CD4-positive, alpha-beta T cell treated with Interleukin-21 for 1 hour (primary cell): ENCODE measurements around the gene C5orf24.
A peak's percentile ranks its signal among the peaks of the same experiment; 100 is the strongest.
"Not testable (repeated sequence)": the region's sequence is repeated elsewhere in the genome, so short reads cannot be mapped to it uniquely, and the experiment has no call there.

Experiments used
- DNase-seq: peaks from one replicate; pipeline ENCODE4 v3.0.0-alpha.2; 2020

C5orf24 gene

GRCh38 chr5:134845852-134846640 is at the start of gene C5orf24:
C5orf24 (plus strand) TSS chr5:134845968; CDS start chr5:134854901, 8,933 bp downstream.
- DNase-seq = peak; percentile 93

- no peak for DNase-seq
These were observed 47.3 kb upstream of the C5orf24 start for GRCh38 chr5:134798468-134798867.

DNA sequence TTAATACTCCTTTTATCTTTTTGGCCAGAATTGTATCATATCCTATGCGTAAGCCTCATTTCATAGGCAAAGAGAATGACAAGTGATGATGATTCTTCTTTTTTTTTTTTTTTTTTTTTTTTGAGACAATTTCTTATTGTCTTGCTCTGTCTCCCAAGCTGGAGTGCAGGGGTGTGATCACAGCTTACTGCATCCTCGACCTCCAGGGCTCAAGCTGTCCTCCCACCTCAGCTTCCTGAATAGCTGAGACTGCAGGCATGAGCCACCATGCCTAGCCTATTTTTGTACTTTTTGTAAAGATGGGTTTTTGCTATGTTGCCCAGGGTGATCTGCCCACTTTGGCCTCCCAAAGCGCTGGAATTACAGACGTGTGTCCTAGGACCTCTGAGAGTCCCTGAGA is 41.9 kb upstream of the C5orf24 start:
- DNase-seq = no peak

DNA sequence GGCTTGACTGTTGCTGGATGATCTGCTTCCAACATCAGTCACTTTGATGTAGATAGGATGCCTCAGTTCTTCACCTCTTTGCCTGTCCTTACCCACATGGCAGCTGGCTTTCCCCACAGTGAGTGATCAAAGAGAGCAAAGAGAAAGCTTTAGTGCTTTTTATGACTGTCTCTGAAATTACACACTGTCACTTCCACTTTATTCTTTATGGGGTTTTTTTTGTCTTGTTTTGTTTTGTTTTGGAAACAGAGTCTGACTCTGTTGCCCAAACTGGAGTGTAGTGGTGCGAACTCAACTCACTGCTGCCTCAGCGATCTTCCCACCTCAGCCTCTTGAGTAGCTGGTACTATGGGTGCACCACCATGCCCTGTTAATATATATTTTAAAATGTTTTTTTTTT is 32.4 kb upstream of the C5orf24 start:
- peak; percentile 14 for DNase-seq

- DNase-seq = no peak
These were observed 31.9 kb upstream of the C5orf24 start for GRCh38 chr5:134813827-134814226.

DNA sequence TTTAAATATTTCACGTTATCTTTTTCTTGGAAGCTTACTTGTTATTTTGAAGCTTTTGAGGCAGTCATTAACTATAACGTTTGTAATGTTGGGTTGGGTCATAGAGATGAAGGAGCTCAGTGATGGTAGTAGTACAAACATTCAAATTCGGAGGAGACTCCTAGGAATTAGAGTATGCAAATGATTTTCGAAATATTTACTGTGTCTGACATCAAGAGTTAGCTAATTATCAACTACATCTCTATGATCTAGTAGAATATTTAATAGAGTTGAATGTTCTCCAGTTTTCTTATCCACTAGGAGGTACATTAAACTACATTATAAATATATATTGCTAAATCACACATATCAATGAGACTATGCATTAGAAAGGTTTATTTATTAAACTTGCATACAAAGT is 28.8 kb upstream of the C5orf24 start:
- DNase-seq = no peak

DNA sequence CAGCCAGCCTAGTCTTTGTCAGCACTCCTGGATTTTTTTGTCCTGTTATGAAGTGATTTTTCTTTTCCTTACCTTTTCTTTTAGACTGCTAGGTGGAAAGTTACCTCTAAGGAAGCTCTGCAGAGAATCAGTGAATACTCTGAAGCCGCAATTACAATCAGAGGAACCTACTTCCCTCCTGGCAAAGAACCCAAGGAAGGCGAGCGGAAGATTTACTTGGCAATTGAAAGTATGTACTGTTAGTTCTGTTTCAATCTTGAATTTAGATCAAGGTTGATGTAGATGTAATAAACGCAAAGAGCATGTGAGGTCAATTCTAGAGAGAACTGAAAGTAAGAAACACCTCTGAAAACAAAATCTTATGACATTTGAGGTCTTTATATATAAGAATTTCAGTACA is 27.0 kb upstream of the C5orf24 start:
- DNase-seq = no peak

- no peak for DNase-seq
These were observed 26.3 kb upstream of the C5orf24 start for GRCh38 chr5:134819407-134819963.

DNA sequence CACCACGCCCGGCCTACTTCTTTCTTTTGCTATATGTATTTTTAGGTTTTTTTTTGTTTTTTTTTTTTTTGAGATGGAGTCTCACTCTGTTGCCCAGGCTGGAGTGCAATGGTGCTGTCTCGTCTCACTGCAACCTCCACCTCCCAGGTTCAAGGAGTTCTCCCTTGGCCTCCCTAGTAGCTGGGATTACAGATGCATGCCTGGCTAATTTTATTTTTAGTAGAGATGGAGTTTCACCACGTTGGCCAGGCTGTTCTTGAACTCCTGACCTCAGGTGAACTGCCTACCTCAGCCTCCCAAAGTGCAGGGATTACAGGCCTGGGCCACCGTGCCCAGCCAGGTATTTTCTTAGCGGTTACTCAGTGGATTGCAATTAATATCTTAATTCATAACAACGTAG is 23.9 kb upstream of the C5orf24 start:
- DNase-seq = no peak

DNA sequence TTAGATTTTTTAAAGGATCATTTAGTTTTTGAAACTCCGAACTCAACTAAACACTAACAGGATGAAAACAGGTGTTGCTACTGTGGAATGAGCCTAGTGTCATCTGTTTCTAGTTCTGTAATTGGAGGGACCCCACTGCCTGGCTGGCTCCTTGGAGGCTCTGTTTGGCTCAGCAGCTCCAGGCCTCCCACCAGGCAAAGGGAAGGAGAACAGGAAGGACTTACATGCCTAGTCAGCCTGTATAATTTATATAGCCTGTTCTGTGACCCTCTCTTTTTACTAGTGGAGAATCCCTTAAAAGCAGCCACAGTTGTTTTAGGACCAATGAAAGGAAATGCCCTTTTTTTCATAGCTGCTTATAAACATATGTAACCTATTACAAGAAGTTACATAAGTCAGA is 21.1 kb upstream of the C5orf24 start:
- no peak for DNase-seq

DNA sequence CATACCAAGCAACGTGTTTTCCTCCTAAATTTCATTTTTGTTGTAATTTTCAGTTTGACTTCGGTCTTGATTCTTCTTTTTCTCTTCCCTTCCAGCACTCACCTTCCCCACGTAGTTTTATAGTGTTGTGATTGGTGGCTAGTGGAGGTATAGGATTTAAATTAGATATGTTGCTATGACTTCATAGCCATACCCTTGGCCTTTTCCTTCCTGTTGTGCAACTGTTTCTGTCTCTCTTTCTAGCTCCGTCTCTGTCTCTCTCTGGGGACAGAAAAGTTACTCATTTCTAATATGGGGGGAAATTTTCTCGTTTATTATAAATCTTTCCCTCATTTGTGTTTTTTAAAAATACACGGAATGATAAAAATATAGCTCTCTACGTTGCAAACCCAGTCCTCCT is 20.6 kb upstream of the C5orf24 start:
- DNase-seq = no peak

GRCh38 chr5:134833340-134834032 is 12.3 kb upstream of the C5orf24 start:
- DNase-seq = no peak

DNA sequence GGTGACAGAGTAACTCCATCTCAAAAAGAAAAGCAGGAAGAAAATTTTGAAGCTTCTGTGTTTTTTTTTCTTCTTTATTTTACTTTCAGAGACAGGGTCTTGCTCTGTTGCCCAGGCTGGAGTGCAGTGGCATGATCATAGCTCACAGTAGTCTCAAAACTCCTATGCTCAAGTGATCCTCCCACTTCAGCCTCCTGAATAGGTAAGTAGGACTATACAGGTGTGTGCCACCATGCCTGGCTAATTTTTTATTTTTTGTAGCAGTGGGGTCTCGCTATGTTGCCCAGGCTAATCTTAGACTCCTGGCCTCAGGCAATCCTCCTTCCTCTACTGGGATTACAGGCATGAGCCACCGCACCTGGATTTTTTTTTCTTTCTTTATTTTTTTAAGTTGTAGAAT is 10.1 kb upstream of the C5orf24 start:
- no peak for DNase-seq

DNA sequence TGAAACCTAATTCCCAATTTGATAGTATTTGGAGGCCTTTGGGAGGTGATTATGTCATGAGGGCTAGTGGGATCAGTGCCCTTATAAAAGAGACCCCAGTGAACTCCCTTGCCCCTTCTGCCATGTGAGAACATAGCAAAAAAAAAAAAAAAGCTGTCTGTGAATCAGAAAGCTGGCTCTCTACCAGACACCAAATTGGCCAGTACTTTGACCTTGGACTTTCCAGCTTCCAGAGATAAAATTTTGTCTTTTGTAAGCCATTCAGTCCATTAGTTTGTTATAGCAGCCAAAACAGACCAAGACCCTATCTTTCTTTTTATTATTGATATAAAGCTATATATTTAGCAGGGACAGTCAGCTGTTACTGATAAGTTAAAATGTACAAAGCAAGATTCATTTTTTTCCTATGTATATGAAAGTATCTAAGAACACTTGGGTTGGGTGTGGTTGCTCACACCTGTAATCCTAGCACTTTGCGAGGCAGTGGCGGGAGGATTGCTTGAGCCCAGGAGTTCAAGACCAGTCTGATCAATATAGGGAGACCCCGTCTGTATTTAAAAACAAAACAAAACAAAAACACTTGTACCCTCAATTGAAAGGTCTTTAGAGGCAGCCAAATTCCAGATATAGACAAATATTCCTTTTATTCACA is 8.1 kb upstream of the C5orf24 start:
- DNase-seq = no peak

DNA sequence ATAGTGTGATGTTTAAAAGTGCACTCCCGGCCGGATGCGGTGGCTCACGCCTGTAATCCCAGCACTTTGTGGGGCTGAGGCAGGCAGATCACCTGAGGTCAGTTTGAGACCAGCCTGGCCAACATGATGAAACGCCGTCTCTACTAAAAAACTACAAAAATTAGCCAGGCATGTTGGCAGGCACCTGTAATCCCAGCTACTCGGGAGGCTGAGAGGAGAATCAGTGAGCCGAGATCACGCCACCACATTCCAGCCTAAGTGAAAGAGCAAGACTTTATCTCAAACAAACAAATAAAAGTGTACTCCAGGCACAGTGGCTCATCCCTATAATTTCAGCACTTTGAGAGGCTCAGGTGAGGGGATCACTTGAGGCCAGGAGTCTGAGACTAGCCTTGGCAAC is 7.4 kb upstream of the C5orf24 start:
- DNase-seq = not testable (repeated sequence)

GRCh38 chr5:134840811-134841210 is 5.0 kb upstream of the C5orf24 start:
- no peak for DNase-seq

DNA sequence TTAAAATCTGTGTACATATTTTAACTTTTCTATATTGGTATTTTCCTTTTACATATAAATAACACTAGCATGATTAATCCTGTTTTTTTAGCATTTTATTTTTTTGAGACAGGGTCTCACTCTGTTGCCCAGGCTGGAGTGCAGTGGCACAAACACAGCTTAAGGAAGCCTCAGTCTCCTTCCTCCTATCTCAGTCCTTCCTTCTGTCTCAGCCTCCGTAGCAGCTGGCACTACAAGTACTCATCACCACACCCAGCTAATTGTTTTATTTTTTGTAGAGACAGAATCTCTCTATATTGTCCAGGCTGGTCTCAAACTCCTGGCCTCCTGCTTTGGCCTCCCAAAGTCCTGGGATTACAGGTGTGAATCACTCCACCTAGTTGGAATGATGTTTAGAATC is 1.5 kb upstream of the C5orf24 start:
- no peak for DNase-seq

- DNase-seq = no peak
These were observed 375 bp upstream of the C5orf24 start for GRCh38 chr5:134845335-134845851.

- no peak for DNase-seq
These were observed 833 bp downstream of the C5orf24 start for GRCh38 chr5:134846641-134846960.

GRCh38 chr5:134849434-134849933 is 3.7 kb downstream of the C5orf24 start:
- DNase-seq = not testable (repeated sequence)

DNA sequence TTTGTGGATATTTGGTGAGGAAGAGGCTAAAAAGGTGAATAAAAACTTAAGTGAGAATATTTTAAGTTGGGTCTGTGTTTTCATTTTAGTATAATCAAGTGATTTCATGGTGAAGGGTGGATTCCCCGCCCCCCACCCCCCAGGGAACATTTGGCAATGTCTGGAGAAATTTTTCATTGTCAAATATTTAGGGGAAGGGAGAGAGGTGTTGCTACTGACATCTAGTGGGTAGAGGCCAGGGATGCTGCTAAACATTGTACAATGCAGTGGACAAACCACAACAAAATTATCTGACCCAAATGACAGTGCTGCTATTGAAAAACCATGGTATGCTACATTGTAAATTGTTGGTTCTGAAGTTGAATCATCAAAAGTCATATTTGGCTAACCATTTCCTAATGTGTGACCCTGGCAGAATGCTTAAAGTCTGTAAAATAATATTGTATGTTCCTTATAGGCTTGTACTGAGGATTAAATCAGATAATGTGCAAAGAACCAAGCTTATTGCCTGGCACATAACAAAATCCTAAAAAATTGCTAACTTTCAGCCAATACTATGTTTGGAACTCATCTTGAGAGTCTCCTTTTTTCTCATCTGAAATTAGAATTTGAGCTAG is 5.6 kb downstream of the C5orf24 start:
- DNase-seq = peak; percentile 11

- not testable (repeated sequence) for DNase-seq
These were observed 10.7 kb downstream of the C5orf24 start for GRCh38 chr5:134856465-134856864.

DNA sequence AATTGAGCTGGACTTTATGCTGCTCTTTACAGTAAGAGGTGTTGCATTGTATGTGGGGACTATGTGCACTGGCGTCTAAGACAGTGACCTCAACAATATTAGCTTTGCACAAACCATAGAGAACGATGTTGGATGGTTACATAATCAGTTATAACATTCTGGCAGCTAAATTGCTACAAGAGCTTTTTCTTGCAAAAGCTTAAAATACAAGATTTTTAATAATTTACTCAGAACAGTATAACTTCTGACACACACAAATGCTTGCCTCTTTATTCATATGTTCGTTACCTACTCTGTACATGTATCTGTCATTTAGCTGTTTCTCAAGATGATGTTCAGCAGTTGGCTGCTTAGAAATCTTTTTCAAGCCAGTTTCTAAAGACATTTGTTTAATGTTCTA is 11.6 kb downstream of the C5orf24 start:
- DNase-seq = no peak
